Spleen (tissue), 13 donors: Measurements from ENCODE around the gene MATCAP1. TPM values are rescaled to one million over a fixed set of nuclear protein-coding genes. Genes with fewer than 3 reads are reported as not detected.

Experiments
- DNase-seq: peaks from one replicate; pipeline ENCODE4 v3.0.0-alpha.2; 2020
- H3K27ac ChIP-seq, 8 donors: fragments of 200-600 bp; sonication (generic) in 7 of 8; 1 replicate in 4 of 8; 2 replicates in 4 of 8; pipeline versions ENCODE4 v1.5.0 to v1.8.0; 2016 to 2021; ENCODE audit warnings: inconsistent platforms in 4 of 8, mild to moderate bottlenecking in 4 of 8, moderate library complexity in 1 of 8
- H3K27me3 ChIP-seq, 7 donors: fragments of 200-600 bp; sonication (generic) in 6 of 7; replicated peaks in 1 of 7; 1 replicate in 4 of 7; 2 replicates in 3 of 7; pipeline versions ENCODE4 v1.5.0 to v1.8.0; 2016 to 2021; ENCODE audit warnings: inconsistent platforms in 3 of 7, mild to moderate bottlenecking in 1 of 7
- H3K36me3 ChIP-seq, 6 donors: fragments of 200-600 bp; sonication (generic) in 5 of 6; 1 replicate in 4 of 6; 2 replicates in 2 of 6; pipeline versions ENCODE4 v1.5.0 to v1.8.0; 2016 to 2021; ENCODE audit warnings: inconsistent platforms in 2 of 6
- H3K4me1 ChIP-seq, 6 donors: fragments of 200-600 bp; sonication (generic) in 5 of 6; 1 replicate in 3 of 6; 2 replicates in 3 of 6; pipeline versions ENCODE4 v1.5.0 to v1.8.0; 2016 to 2021; ENCODE audit warnings: inconsistent platforms in 3 of 6
- H3K4me3 ChIP-seq, 8 donors: fragments of 200-600 bp; sonication (generic) in 7 of 8; 1 replicate in 4 of 8; 2 replicates in 4 of 8; pipeline versions ENCODE4 v1.5.0 to v1.8.0; 2016 to 2021; ENCODE audit warnings: inconsistent platforms in 4 of 8, mild to moderate bottlenecking in 4 of 8, moderate library complexity in 2 of 8
- H3K9me3 ChIP-seq, 8 donors: fragments of 200-600 bp; sonication (generic) in 7 of 8; 1 replicate in 4 of 8; 2 replicates in 4 of 8; pipeline versions ENCODE4 v1.5.0 to v1.8.0; 2016 to 2021; ENCODE audit warnings: inconsistent platforms in 4 of 8
- POLR2A ChIP-seq, 3 donors: fragments of 450-650 bp; IDR thresholded peaks; one replicate each; pipeline ENCODE4 v1.5.1; 2017; ENCODE audit warnings: antibody characterized with exemption in 3 of 3, mild to moderate bottlenecking in 1 of 3
- POLR2AphosphoS5 ChIP-seq, 3 donors: sonication (generic); formaldehyde crosslinking; IDR thresholded peaks; one replicate each; pipeline ENCODE4 v1.5.1; 2017; ENCODE audit warnings: antibody characterized with exemption in 3 of 3
- WGBS, 5 donors: extraction: QIAGEN DNeasy Blood & Tissue Kit in 3 of 5; methylation state at CpG; one replicate each; pipeline versions ENCODE4 v1.1.5 to v1.1.7; 2013 to 2018; 5-methylcytosine and 5-hydroxymethylcytosine counted together
- intact Hi-C: fragments of 100-400 bp; cut with DNase I; formaldehyde crosslinking; loops from one replicate; pipeline ENCODE4 v1.15.0; 2023; ENCODE audit warnings: low total_unique reads
- long read RNA-seq, 2 donors: transcript quantifications; one replicate each; lab custom pipeline, GENCODE V29; 2026
- polyA plus RNA-seq, 3 donors: library from polyadenylated mRNA; stranded (reverse); fragments of 200-250 nt; gene quantifications; one replicate each; pipeline ENCODE4 v1.2.1, GENCODE V29; 2013
- total RNA-seq, 7 donors: library from RNA; depleted of rRNA in 3 of 7; stranded (reverse); fragments of >200 nt in 3 of 7; fragmentation: NEBNext Ultra II Directional in 4 of 7; extraction: Animal tissue kit (Norgen Biotek cat#: 25700) in 4 of 7; gene quantifications; one replicate each; pipeline versions ENCODE4 v1.1.0 to v1.2.1, GENCODE V29; 2016 to 2021
- TF ChIP-seq, protein P1 (sequence below), 11 experiments: fragments of 200-600 bp in 7 of 11; fragments of 450-650 bp in 4 of 11; sonication (generic) in 4 of 11; IDR thresholded peaks in 8 of 11; conservative IDR thresholded peaks in 3 of 11; 1 replicate in 7 of 11; 2 replicates in 4 of 11; pipeline versions ENCODE4 v1.4.0 to v1.8.0; 2016 to 2021; ENCODE audit warnings: antibody characterized with exemption in 11 of 11, inconsistent platforms in 4 of 11, mild to moderate bottlenecking in 1 of 11
- donor health status: healthy with polysubstance abuse.
- donor health status: DM: no; HTN: no; CAD: no; lungs with moderate emphysema.
- donor health status: DM: no; HTN: no; CAD: no.
- donor health status: Bipolar disorder and iron deficiency.
- donor health status: healthy.
- donor health status: DM: no; HTN: no; CAD: no.
- donor health status: DM: yes; HTN: yes; CAD: no.

The MATCAP1 gene
- total RNA-seq (10 to 100 TPM; 11.9 to 59.4 (median 21.0) TPM), polyA plus RNA-seq (10 to 100 TPM in 2 of 3 donors, 1 to 10 TPM in 1; 8.9 to 37.1 (median 16.3) TPM)
- long read RNA-seq, donor 1, partial matches to known transcripts, result 0 of 3 reads
- long read RNA-seq, donor 1, other reads (novel, unspliced or antisense), result 0 of 3 reads
- long read RNA-seq, donor 2, partial matches to known transcripts, result 0 of 5 reads
- long read RNA-seq, donor 2, other reads (novel, unspliced or antisense), result 0 of 5 reads

DNA sequence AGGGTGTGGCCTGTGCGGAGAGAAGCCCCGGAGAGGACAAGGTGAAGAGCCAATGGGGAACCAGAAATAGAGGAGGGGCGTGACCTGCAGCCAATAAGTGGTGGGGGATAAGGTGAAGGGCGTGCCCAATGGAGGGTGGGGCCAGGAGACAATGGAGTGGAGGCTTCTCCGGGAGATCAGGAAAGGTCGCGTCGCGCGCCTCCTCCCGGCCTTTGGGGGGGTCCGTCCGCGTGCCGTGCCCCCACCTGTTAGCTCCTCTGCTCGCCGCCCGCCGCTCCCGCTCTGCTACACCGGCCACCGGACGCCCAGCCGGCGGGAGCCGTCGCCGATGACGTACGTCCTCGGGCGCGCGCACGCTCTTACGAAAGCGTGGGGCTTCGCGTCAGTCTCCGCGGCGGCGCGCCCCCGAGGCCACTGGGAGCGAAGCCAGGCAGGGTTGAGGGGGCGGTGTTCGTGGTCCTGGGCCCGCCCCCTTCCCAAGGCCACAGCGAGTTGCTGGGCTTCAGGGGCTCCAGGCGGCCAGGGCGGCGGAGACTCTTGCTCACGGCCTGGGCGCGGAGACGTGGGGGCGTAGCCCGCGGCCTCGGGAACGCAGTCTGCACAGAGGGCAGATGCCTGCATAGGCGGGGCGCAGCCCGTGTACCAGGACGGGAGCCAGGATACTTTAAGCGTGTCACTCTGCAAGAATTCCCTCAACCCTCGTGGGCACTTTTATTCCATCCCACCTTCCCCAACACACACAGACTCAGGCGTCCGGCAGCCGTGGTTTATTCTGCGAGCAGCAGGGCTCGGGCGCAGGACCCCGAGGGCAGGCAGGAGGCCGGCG, at the start of gene MATCAP1:
MATCAP1 (minus strand) TSS at position 337 of the 826 bp plus-strand sequence. CDS start 3,353 bp downstream, outside the sequence.
- peak; percentile 98 for DNase-seq
- H3K9me3 ChIP-seq, result no peaks in the 10 kb centered on the region
- peaks cover 0 to 12% (median 0%) of the 10 kb centered on the region in 6 donors for H3K36me3 ChIP-seq
- TF ChIP-seq, protein P1, sequence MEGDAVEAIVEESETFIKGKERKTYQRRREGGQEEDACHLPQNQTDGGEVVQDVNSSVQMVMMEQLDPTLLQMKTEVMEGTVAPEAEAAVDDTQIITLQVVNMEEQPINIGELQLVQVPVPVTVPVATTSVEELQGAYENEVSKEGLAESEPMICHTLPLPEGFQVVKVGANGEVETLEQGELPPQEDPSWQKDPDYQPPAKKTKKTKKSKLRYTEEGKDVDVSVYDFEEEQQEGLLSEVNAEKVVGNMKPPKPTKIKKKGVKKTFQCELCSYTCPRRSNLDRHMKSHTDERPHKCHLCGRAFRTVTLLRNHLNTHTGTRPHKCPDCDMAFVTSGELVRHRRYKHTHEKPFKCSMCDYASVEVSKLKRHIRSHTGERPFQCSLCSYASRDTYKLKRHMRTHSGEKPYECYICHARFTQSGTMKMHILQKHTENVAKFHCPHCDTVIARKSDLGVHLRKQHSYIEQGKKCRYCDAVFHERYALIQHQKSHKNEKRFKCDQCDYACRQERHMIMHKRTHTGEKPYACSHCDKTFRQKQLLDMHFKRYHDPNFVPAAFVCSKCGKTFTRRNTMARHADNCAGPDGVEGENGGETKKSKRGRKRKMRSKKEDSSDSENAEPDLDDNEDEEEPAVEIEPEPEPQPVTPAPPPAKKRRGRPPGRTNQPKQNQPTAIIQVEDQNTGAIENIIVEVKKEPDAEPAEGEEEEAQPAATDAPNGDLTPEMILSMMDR (IDR thresholded peaks at IDR 0.05 in 8 of 11, conservative IDR thresholded peaks at IDR 0.05 in 3 of 11), result peak in 2 of 11 experiments; percentile 33 to 35
- TF ChIP-seq POLR2AphosphoS5 (IDR thresholded peaks at IDR 0.05) (peak; percentile 87 to 93 (median 93)), POLR2A (IDR thresholded peaks at IDR 0.05) (no peak)
- 0% methylated on average over 28 to 77 of the region's 77 CpGs for WGBS, 5 donors
- peaks cover 11 to 63% (median 43%) of the 10 kb centered on the region in 6 donors for H3K4me1 ChIP-seq
- peak within 1 kb of the TSS; percentile 60 to 86 (median 70) for H3K4me3 ChIP-seq
- peaks cover 0 to 41% (median 0%) of the 10 kb centered on the region in 7 donors for H3K27me3 ChIP-seq
- peak within 1 kb of the TSS; percentile 93 to 99 (median 95) for H3K27ac ChIP-seq
- intact Hi-C loops, result no loop called here

DNA sequence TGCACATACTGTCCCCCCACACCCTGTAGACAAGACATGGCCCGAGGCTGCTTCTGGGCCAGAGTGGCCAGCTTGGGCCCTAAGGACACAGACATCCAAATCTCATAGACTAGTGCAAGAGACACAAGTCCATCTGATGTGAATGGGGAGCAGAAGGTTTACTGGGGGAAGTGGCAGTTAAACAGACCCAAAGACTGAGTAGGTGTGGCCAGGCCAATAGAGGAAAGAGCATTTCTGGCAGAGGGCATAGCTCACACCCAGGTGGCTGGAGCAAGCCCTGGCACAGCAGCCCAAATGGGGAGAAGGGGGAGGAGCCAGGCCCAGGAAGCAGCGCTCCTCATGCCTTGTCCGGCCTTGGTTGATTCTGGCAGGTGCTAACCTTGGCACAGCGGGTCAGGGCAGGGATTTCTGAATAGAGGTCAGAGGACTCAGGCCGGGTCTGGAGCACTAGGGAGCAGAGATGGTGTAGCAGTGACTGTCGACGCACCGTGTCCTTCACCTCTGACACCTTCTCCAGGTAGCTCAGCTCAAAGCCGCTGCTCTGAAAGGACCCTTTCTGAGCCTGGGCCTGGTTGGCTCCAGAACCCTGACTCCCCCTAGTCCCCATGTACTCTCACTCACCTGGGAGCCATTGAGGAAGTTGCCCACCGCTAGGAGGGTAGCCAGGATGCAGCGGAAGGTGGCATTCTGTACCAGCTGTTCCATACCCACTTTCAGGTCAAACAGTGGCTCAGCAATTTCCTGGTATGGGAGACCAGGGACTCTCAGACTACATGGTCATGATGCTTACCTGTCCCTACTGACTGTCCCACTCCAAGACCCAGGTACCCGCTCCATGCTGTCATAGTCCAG, 47.3 kb upstream of the MATCAP1 start:
- intact Hi-C loops, result no loop called here
- WGBS, 5 donors, result 82 to 89% (median 87%) methylated on average over 8 to 12 of the region's 12 CpGs
- no peak for TF ChIP-seq POLR2AphosphoS5 (IDR thresholded peaks at IDR 0.05)
- TF ChIP-seq, protein P1 (IDR thresholded peaks at IDR 0.05 in 8 of 11, conservative IDR thresholded peaks at IDR 0.05 in 3 of 11), result no peak
- TF ChIP-seq POLR2A (IDR thresholded peaks at IDR 0.05), result no peak
- H3K4me1 ChIP-seq, result peaks cover 12 to 38% (median 22%) of the 10 kb centered on the region in 6 donors
- H3K4me3 ChIP-seq, result no peak overlapping the region
- H3K27me3 ChIP-seq, result no peaks in the 10 kb centered on the region
- H3K27ac ChIP-seq, result peak overlapping the region in 1 of 8 donors; percentile 22
- peaks cover 5 to 81% (median 77%) of the 10 kb centered on the region in 6 donors for H3K36me3 ChIP-seq
- peak; percentile 66 for DNase-seq
- H3K9me3 ChIP-seq, result no peaks in the 10 kb centered on the region

DNA sequence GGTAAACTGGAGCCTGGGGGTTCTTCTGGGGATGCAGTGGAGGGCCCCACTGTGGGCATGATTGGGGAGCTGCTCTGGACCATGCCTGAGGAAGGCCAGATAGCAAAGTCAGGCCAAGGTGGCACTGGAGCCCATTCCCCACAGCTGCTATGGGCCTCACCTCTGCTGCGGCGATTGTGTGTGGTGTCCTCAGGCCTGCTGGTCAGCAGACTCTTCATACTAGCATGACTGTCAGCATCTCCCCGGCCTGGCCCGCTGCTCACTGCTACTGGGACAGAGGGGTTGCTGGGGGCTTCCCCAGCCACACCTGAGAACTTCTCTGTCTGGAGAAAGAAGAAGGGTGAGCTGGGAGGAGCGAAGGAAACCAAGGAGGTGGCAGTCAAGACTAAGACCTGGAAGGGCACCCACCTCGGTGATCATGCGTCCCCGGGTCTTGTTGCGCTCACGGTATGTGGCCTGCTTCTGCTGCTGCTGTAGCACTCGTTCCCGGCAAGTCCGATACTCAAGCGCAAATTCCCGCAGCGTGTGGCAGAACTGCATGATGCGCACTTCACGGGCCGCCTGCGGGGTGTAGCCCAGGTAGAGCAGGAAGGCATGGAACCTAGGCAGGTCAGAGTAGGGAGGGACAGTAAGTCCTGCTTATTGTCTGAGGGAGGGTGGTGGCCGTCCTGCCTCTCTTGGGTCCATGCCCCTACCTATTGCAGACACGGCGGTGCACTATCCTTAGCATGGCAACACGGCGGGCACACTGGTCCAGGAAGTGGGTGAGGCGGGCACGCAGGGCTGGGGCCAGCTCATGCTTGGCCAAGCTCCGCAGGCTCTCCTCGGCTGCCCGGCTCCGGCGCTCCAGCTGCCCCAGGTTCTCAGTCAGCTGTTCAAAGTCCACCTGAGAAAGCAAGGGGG, 46.4 kb upstream of the MATCAP1 start:
- H3K27me3 ChIP-seq, result no peaks in the 10 kb centered on the region
- no peak overlapping the region for H3K4me3 ChIP-seq
- peaks cover 12 to 41% (median 27%) of the 10 kb centered on the region in 6 donors for H3K4me1 ChIP-seq
- peaks cover 5 to 73% (median 68%) of the 10 kb centered on the region in 6 donors for H3K36me3 ChIP-seq
- 90 to 94% (median 92%) methylated on average over 20 to 32 of the region's 32 CpGs for WGBS, 5 donors
- TF ChIP-seq POLR2AphosphoS5 (IDR thresholded peaks at IDR 0.05), result peak in 2 of 3 donors; percentile 47 to 75
- TF ChIP-seq, protein P1 (IDR thresholded peaks at IDR 0.05 in 8 of 11, conservative IDR thresholded peaks at IDR 0.05 in 3 of 11), result no peak
- TF ChIP-seq POLR2A (IDR thresholded peaks at IDR 0.05), result no peak
- H3K9me3 ChIP-seq, result no peaks in the 10 kb centered on the region
- DNase-seq, result no peak
- intact Hi-C loops, result no loop called here
- H3K27ac ChIP-seq, result no peak overlapping the region
